ENCODE data around the gene KCNK18.

DNA sequence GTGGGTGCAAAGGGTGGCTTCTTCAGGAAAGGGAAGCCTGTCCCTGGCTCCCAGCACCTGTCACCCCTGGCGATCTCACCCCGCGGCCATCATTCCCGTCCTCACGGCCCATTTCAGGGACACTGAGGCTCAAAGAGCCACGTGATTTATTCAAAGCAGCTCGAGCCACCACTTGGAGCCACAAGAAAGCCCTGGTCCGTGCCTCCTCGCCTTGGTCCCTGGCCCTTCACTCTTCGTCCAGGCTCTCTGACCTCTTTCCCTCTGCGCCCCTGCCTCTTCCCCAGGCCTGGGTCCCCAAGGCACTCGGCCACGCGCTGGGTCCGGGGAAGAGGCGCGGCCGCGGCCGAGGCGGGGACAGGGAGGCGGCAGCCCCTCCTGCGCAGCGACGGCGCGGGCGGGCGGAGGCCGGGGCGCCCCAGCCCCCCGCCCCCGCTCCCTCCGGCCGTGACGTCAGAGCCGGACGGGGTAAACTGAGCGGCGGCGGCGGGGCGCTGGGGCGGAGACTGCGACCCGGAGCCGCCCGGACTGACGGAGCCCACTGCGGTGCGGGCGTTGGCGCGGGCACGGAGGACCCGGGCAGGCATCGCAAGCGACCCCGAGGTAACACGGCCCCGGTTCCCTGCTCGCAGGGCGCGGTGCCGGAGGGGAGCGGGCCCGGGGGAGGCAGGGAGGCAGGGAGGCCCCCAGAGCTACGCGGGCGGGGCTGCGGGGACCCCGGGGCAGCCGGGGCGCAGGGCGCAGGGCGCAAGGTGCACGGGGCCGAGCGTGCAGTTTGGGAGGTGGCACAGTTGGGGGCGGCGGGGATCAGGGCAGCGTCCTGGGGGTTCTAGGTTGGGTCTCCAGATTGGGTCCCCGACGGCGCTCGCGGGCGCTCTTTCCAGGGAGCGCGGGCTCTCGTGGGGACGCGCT is 43.6 kb downstream of the KCNK18 start, which contains the start of gene SLC18A2:
- TF ChIP-seq CTCF (IDR thresholded peaks at IDR 0.05; ENCODE audit: borderline replicate concordance, extremely low read depth, low read length, poor library complexity, severe bottlenecking) (no peak), EZH2 (IDR thresholded peaks at IDR 0.05; ENCODE audit: borderline replicate concordance, low read depth, low read length, severe bottlenecking) (no peak)
